ENCODE data around the gene TGFBR2.

The TGFBR2 gene

DNA sequence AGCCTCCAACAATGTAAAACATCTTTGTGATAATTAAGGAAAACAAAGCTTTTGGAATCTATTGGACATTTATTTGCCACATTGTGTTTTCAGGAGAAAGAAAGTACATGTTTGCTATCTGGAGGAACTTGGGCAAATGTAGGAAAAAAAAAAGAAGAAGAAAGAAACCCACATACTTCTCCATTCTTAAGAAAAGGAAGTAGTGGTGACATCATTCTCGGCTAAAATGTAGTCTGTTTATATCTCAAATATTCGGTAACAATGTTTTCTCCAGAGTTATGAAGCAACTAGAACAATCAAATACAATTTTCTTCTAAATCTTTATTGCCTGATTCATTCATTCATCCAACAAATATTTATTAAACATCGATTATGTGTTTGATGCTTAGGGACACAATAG lies 2.3 kb upstream of the TGFBR2 start:
- TF ChIP-seq, protein P1, sequence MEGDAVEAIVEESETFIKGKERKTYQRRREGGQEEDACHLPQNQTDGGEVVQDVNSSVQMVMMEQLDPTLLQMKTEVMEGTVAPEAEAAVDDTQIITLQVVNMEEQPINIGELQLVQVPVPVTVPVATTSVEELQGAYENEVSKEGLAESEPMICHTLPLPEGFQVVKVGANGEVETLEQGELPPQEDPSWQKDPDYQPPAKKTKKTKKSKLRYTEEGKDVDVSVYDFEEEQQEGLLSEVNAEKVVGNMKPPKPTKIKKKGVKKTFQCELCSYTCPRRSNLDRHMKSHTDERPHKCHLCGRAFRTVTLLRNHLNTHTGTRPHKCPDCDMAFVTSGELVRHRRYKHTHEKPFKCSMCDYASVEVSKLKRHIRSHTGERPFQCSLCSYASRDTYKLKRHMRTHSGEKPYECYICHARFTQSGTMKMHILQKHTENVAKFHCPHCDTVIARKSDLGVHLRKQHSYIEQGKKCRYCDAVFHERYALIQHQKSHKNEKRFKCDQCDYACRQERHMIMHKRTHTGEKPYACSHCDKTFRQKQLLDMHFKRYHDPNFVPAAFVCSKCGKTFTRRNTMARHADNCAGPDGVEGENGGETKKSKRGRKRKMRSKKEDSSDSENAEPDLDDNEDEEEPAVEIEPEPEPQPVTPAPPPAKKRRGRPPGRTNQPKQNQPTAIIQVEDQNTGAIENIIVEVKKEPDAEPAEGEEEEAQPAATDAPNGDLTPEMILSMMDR (IDR thresholded peaks at IDR 0.05; ENCODE audit: insufficient read depth, low read length, poor library complexity, severe bottlenecking): no peak
- no peaks in the 10 kb centered on the region for H3K36me3 ChIP-seq (ENCODE audit: control insufficient read depth, insufficient read depth, low read length)
- H3K4me3 ChIP-seq (replicated peaks; ENCODE audit: low read depth, low read length): no peak overlapping the region
- no peaks in the 10 kb centered on the region; the same call in none of the 2 replicates for H3K27me3 ChIP-seq (replicated peaks; ENCODE audit: control insufficient read depth, insufficient read depth, low read length)
- DNase-seq (ENCODE audit: extremely low read depth, insufficient read length): no peak

DNA sequence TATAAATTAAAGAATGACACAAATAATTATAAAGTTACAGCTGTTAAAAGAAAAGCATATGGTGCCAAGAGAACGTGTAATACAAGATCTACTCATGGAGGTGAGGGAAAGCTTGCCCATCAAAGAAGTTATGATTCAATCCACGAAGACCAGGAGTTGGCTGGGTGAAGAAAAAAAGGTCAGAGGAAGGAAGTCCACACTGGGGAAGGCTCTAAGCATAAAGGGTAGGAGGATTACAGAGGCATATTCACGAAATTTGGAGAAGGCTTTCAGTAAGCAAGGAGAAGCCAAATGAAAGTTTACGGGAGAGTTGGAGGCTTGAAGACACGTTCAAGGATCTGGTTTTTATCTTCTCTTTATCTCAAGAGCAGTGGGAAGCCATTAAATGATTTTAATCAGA lies 1.8 kb upstream of the TGFBR2 start:
- no peaks in the 10 kb centered on the region for H3K36me3 ChIP-seq (ENCODE audit: control insufficient read depth, insufficient read depth, low read length)
- DNase-seq (ENCODE audit: extremely low read depth, insufficient read length): no peak
- no peak overlapping the region for H3K4me3 ChIP-seq (replicated peaks; ENCODE audit: low read depth, low read length)
- TF ChIP-seq, protein P1 (IDR thresholded peaks at IDR 0.05; ENCODE audit: insufficient read depth, low read length, poor library complexity, severe bottlenecking): no peak
- H3K27me3 ChIP-seq (replicated peaks; ENCODE audit: control insufficient read depth, insufficient read depth, low read length): no peaks in the 10 kb centered on the region; the same call in none of the 2 replicates

DNA sequence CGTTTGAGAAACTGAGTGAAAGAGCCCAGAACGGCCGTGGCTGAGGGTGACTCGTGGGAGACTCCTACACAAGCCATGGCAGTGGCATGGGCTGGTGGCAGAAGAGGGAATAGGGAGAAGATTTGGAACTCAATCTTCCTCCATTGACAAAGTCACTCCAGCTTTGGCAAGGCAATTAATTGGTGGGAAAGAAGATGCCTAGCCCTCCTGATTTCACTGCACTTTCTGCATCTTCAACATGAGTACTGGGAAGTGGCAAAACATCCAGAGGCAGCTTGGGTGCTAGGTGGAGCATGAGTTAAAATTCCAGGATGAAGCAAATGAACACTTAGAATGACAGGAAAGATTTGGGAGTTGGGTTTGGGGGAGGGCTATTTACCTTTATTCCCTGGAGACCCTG lies 1.4 kb upstream of the TGFBR2 start:
- TF ChIP-seq, protein P1 (IDR thresholded peaks at IDR 0.05; ENCODE audit: insufficient read depth, low read length, poor library complexity, severe bottlenecking): no peak
- no peaks in the 10 kb centered on the region; the same call in none of the 2 replicates for H3K27me3 ChIP-seq (replicated peaks; ENCODE audit: control insufficient read depth, insufficient read depth, low read length)
- no peak for DNase-seq (ENCODE audit: extremely low read depth, insufficient read length)
- no peak overlapping the region for H3K4me3 ChIP-seq (replicated peaks; ENCODE audit: low read depth, low read length)
- H3K36me3 ChIP-seq (ENCODE audit: control insufficient read depth, insufficient read depth, low read length): no peaks in the 10 kb centered on the region

DNA sequence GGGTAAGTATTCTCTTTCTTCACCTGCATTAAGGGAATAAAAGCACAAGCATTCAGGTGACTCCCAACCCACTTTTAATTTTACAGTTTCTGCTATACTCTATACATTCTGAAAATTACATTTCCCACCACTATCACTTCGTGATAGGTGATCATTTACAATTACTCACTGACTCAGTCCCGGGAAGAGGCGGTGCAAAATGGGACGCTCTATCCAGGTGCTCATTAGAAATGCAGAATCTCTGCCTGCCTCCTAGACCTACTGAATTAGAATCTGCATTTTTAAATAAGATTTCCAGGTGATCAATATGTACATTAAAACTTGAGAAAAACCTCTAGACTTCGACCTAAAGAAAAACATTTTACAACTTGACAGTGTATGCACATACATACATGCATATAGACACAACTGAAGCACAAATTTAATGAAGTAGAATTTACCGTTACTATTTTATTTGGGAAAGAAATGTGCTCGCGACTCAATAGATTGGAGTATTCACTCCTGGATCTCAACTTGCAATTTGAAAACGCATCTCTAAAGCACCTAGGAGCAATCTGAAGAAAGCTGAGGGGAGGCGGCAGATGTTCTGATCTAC lies 598 bp upstream of the TGFBR2 start:
- Histone ChIP-seq H3K36me3 (ENCODE audit: control insufficient read depth, insufficient read depth, low read length) (no peaks in the 10 kb centered on the region), H3K4me3 (replicated peaks; ENCODE audit: low read depth, low read length) (no peak overlapping the region; the same call in 1 of the 2 replicates), H3K27me3 (replicated peaks; ENCODE audit: control insufficient read depth, insufficient read depth, low read length) (no peaks in the 10 kb centered on the region; the same call in 1 of the 2 replicates)
- DNase-seq (ENCODE audit: extremely low read depth, insufficient read length): no peak
- TF ChIP-seq, protein P1 (IDR thresholded peaks at IDR 0.05; ENCODE audit: insufficient read depth, low read length, poor library complexity, severe bottlenecking): no peak

DNA sequence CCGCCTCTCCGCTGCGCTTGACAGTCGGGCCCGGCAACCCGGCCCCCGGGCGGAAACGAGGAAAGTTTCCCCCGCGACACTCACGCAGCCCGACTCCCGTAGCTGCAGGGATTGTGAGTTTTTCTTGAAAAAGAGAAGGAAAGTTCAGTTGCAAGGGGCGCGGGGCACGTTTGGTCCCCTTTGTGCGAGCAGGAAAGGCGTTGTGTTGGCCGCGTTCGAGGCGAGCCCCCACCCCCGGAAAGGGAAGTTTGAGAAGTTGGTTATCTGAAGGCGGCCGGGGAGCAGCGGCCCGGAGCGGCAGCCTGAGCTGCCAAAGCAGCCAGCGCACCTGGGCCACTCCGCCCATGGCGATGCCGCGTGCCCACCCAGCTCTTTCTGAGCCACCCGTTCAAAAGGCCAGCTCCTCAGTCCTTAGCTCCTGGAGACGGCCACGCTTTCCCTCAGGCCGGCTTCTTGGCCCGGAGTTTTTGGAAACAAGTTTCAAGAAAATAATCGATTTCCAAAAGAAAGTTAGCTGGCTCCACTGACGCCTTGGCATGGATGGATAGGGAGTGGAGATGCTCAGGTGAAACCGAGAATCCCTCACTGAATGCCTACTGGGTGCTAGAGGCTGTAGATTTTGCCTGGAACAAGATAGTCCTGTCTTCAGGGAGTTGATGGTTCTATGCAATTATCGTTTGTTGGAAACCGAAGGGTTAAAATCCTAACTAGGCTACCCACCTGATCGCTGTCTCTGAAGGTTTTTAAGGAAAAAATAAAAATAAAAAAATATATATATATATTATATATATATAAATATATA lies 832 bp downstream of the TGFBR2 start:
- peak overlapping the region; percentile 63 for H3K4me3 ChIP-seq (replicated peaks; ENCODE audit: low read depth, low read length)
- TF ChIP-seq, protein P1 (IDR thresholded peaks at IDR 0.05; ENCODE audit: insufficient read depth, low read length, poor library complexity, severe bottlenecking): no peak
- no peaks in the 10 kb centered on the region for H3K36me3 ChIP-seq (ENCODE audit: control insufficient read depth, insufficient read depth, low read length)
- peak; percentile 49 for DNase-seq (ENCODE audit: extremely low read depth, insufficient read length)
- H3K27me3 ChIP-seq (replicated peaks; ENCODE audit: control insufficient read depth, insufficient read depth, low read length): no peaks in the 10 kb centered on the region; the same call in 1 of the 2 replicates
